GM12865 (cell line): ENCODE measurements around the gene GRK2.

Experiments used
- DNase-seq: peaks from one replicate; pipeline ENCODE4 v3.0.0; 2010; ENCODE audit warnings: low read depth
- H3K4me3 ChIP-seq: 2 replicates; pipeline ENCODE4 v1.5.1; 2011; ENCODE audit warnings: mild to moderate bottlenecking, low read depth, low read length, control low read depth
- CTCF ChIP-seq: IDR thresholded peaks from 2 replicates; pipeline ENCODE4 v1.5.1; 2011; ENCODE audit warnings: low read length, control low read depth, low read depth, inconsistent platforms; ENCODE audit not compliant: insufficient read depth; ENCODE audit errors: missing control alignments

GRK2 gene

DNA sequence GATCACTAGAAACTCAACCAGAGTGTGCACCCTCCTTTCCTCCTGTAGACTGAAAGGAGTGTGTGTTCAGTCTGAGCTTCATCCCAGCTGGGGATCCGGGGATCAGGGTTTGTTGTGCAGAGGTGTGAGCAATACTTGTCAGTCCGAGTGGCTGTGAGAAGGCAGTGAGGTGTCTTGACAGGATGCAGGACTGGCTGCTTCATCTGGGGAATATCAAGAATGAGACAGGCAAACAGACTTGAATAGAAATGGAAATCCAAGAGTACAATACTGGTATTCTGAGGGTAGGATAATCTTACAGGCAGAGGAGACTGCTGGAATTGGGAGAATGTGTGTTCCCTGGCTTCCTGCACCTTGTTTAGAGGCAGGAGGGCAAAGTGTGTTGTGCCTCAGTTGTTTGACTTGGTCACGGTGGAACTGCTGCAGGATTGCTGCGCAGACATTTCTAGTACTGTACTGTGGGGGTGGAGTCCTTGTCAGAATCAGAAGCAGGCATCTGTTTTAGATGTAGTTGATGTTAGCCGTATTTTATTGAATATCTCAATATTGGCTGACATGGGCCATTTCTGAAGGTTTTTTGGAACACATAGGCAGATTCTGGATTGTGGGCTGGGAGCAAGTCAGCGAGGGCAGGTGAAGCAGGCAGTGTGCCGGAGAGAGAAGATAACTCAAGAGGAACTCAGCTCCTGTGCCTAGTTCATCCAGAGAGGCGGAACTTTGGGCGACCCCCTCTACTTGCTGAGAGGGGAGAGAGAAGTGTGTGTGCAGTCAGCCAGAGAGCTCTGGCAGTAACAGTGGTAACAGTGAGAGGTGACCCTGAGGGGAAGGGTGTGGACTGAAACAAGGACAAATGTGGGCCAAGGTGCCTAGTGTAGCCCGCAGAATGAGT is 27.1 kb upstream of the GRK2 start:
- H3K4me3 ChIP-seq: peak overlapping the region; percentile 42
- TF ChIP-seq CTCF: no peak
- DNase-seq: no peak

DNA sequence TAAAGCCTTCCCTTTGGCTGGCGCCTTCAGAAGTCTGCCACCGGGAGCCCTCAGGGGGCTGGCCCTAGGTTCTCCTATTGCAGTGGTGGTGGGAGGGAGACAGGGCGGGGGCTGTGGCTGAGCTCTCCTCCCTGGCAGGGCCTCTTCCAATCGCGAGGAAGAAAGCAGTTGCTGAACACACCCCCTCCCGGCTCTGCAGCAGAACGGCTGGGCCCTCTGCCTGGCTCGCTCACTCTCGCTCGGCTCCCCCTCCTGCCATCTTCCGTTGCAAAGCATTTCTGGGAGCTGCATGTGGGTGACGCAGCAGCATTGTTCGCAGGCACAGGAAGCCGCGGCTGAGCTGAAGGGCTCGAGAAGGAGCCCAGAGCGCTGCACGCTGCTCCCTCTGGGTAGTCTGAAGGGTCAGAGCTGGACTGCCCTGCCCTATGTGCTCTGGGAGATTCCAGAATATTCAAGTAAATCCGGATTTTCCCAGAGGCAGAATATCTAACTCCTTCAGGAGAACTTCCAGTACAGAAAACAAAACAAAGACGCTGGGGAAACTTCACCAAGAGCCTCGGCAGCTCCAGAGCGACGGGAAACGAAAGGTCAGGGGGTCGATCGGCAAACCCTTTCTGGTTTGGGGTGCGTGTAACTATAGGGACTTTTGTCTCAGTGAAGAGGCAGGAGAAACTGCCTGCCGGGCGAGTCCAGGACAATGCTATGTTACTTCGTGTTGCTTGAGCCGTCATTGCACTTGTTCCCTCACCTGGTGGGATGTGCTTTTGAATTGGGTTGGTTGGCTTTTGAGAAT is 26.3 kb upstream of the GRK2 start:
- DNase-seq: peak; percentile 99
- H3K4me3 ChIP-seq: peak overlapping the region; percentile 83
- TF ChIP-seq CTCF: no peak

- peak; percentile 92 for DNase-seq
Observed at GRCh38 chr11:67240576-67241389, 25.5 kb upstream of the GRK2 start.

GRCh38 chr11:67242548-67242947 is 23.7 kb upstream of the GRK2 start:
- TF ChIP-seq CTCF: no peak
- peak overlapping the region; percentile 83 for H3K4me3 ChIP-seq
- DNase-seq: no peak

More at GRCh38 chr11:67240576-67241389, 25.5 kb upstream of the GRK2 start:
- H3K4me3 ChIP-seq: peak overlapping the region; percentile 83
- no peak for TF ChIP-seq CTCF

GRCh38 chr11:67243051-67243450 is 23.2 kb upstream of the GRK2 start:
- H3K4me3 ChIP-seq: peak overlapping the region; percentile 83; the same call in 1 of the 2 replicates
- no peak for DNase-seq
- TF ChIP-seq CTCF: no peak

DNA sequence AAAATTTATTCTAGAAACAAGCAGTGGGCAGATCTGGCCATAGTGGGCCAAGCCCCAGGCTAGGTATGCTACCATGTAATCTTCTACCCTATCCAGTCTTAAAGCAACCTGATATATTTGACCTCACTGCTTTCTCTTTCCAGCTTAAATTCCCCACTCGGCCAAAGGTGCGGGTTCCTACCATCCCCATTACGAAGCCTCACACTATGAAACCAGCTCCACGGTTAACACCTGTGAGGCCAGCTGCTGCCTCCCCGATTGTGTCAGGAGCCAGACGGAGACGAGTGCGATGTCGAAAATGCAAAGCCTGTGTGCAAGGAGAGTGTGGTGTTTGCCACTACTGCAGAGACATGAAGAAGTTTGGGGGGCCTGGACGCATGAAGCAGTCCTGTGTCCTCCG is 21.2 kb upstream of the GRK2 start:
- H3K4me3 ChIP-seq: no peak overlapping the region
- no peak for DNase-seq
- TF ChIP-seq CTCF: no peak
